Breast epithelium (tissue), 3 donors: Measurements from ENCODE around the gene CBY2.

ENCODE experiments used
- POLR2A ChIP-seq: fragments of 450-650 bp; IDR thresholded peaks from one replicate; pipeline ENCODE4 v1.6.1; 2016; ENCODE audit warnings: antibody characterized with exemption, mild to moderate bottlenecking, moderate library complexity
- POLR2AphosphoS5 ChIP-seq, 3 donors: sonication (generic); formaldehyde crosslinking; IDR thresholded peaks; one replicate each; pipeline ENCODE4 v1.6.1; 2017; ENCODE audit warnings: antibody characterized with exemption in 3 of 3
- TF ChIP-seq, protein P1 (sequence below), 3 donors: fragments of 450-650 bp; IDR thresholded peaks; one replicate each; pipeline ENCODE4 v1.5.1; 2016 to 2017; ENCODE audit warnings: antibody characterized with exemption in 3 of 3, mild to moderate bottlenecking in 3 of 3, moderate library complexity in 3 of 3

DNA sequence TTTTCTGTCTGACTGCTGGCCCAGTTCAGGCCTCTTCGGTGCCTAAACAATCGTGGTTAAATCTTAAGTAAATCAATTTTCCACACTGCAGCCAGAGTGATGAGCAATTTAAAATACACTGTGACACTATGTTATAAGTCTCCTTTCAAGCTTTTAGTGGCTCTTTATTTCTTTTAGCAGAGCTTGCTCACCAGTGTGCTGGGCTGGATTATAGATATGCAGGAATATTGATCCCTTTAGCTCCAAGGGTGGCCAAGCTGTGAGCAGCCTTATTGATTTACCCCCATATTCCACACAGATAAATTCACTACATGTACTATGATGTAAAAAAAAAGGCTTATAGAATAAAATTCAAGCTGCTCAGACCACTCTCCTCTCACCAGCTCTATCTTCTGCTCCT, 21.7 kb downstream of the CBY2 start:
- TF ChIP-seq, protein P1, sequence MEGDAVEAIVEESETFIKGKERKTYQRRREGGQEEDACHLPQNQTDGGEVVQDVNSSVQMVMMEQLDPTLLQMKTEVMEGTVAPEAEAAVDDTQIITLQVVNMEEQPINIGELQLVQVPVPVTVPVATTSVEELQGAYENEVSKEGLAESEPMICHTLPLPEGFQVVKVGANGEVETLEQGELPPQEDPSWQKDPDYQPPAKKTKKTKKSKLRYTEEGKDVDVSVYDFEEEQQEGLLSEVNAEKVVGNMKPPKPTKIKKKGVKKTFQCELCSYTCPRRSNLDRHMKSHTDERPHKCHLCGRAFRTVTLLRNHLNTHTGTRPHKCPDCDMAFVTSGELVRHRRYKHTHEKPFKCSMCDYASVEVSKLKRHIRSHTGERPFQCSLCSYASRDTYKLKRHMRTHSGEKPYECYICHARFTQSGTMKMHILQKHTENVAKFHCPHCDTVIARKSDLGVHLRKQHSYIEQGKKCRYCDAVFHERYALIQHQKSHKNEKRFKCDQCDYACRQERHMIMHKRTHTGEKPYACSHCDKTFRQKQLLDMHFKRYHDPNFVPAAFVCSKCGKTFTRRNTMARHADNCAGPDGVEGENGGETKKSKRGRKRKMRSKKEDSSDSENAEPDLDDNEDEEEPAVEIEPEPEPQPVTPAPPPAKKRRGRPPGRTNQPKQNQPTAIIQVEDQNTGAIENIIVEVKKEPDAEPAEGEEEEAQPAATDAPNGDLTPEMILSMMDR (IDR thresholded peaks at IDR 0.05), result no peak
- TF ChIP-seq POLR2A (no peak), POLR2AphosphoS5 (IDR thresholded peaks at IDR 0.05) (no peak)
